ENCODE data around the gene TARS3. TPM values are rescaled to one million over a fixed set of nuclear protein-coding genes. Genes with fewer than 3 reads are reported as not detected.
"Not testable (repeated sequence)": the region's sequence is repeated elsewhere in the genome, so short reads cannot be mapped to it uniquely, and the experiment has no call there.

TARS3 gene
- total RNA-seq (ENCODE audit: low replicate concordance), result 10.0 and 12.1 TPM in 2 replicates

DNA sequence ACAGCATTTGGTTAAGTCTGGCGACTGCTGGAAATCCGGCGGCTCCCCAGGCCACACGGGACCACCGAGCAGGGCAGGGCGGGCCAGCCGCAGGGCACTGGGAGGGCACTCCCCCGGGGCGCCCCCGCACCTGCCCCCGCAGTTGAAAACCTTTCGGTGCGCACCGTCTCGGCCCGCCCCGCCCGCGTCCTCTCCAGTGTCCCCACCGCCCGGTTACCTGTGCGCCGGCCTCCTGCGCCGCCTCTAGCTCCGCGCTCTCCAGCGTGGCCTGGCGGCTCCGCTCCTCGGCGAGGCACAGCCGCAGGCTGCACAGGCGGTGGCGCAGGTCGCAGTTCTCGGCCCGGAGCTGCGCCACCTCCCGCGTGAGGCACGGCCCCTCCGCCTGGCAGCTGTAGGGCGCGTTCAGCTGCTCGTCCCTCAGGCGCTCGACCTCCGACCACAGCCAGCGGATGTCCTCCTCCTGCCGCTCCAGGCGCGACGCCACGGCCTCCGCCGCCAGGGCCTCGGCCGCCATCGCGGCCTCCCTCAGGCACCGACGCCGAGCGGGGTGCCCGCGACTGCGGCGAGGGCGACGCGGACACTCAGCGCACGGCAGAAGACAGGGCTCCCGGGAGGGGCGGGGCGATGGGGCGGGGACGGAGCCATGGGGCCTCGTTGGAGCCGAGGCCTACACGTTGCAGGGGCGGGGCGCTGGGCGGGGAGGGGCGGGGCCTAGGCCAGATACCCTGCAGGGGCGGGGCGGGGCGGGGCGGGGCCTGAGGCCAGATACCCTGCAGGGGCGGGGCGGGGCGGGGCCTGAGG lies at the start of gene TARS3:
TARS3 (minus strand) TSS at position 600 of the 801 bp plus-strand sequence; CDS start at position 514, 86 bp downstream.
- TF ChIP-seq, protein P1, sequence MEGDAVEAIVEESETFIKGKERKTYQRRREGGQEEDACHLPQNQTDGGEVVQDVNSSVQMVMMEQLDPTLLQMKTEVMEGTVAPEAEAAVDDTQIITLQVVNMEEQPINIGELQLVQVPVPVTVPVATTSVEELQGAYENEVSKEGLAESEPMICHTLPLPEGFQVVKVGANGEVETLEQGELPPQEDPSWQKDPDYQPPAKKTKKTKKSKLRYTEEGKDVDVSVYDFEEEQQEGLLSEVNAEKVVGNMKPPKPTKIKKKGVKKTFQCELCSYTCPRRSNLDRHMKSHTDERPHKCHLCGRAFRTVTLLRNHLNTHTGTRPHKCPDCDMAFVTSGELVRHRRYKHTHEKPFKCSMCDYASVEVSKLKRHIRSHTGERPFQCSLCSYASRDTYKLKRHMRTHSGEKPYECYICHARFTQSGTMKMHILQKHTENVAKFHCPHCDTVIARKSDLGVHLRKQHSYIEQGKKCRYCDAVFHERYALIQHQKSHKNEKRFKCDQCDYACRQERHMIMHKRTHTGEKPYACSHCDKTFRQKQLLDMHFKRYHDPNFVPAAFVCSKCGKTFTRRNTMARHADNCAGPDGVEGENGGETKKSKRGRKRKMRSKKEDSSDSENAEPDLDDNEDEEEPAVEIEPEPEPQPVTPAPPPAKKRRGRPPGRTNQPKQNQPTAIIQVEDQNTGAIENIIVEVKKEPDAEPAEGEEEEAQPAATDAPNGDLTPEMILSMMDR (IDR thresholded peaks at IDR 0.05; ENCODE audit: insufficient read depth, low read length), result no peak
- peak; percentile 77 for DNase-seq (ENCODE audit: low read depth)

DNA sequence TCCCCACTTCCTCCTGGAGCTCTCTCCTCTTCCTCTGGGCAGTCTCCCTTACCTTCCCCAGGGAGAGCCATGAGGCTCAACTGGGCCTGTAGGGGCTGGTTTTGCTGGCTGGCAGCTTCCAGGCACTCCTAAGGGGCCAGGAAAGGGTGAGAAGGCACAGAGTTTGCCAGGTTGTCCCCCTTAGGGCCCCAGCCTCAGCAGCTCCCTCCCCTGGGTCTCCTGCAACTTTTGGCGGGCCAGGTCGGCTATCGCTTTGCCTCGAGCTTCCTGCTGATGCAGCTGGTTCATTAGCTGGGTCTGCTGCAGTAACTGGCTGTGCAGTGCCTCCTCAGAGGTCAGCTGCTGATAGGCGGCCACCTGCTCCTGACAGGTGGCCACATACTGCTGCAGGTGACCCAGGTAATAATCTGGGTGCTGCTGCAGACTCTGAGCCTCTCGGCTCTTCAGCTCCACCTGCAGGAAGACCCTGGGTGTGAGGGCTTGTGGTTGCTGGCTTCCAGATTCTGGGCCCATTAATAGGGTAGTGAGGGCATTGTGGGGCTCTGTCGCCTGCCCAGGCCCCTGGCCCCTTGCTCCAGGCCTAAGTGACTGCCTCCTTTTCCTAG lies 49.3 kb upstream of the TARS3 start:
- H3K4me3 ChIP-seq (ENCODE audit: low read depth, low read length), result no peak overlapping the region
- no peak for DNase-seq (ENCODE audit: low read depth)
- TF ChIP-seq, protein P1 (IDR thresholded peaks at IDR 0.05; ENCODE audit: insufficient read depth, low read length), result peak; percentile 11

More for the DNA sequence above, at the start of gene TARS3:
- peak within 1 kb of the TSS; percentile 84 for H3K4me3 ChIP-seq (ENCODE audit: low read depth, low read length)

DNA sequence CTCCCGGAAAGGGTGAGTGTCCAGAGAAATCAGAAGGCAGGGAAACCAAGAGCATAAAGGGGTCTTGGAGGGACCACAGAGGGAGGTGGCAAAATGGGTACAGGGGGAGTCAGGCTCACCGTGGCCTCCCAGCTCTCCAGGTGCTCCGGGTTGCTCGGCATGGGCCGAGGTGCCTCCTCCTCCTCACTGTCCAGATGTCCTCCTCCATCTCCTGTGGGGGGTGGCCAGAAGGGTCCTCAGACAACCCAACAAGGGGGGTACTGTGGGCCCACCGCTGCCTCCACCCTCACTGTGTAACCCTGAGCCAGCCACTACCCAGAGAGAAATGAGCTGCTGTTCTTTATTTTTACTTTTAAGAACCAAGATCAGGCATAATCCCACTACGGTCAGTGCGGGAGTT lies 48.6 kb upstream of the TARS3 start:
- TF ChIP-seq, protein P1 (IDR thresholded peaks at IDR 0.05; ENCODE audit: insufficient read depth, low read length), result no peak
- DNase-seq (ENCODE audit: low read depth), result no peak
- H3K4me3 ChIP-seq (ENCODE audit: low read depth, low read length), result no peak overlapping the region

DNA sequence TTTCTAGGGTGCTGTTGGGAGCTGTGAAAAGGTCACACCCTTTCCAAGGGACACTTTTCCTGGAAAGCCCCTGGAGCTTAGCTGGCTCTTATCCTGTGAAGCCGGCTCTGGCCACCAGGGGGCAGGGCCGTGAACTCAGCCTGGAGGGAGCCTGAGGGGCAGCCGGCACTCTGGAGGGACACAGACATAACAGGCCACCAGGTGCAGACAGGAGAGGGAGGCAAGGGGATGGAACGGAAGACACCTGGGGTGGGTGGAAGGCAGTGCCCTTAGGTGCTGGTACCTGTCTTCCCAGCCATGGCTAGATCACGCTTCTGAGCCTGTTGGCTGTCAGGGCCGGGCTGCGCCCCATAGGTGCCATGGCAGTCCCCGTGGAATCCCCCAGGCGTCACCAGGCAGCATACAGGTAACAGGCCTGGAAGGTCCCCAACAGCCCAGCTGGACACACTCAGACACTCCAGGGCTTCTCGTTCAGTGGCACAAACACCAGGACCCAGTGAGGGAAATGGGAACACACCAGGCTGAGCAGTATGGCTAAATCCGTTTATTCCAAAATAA lies 42.9 kb upstream of the TARS3 start:
- DNase-seq (ENCODE audit: low read depth); H3K4me3 ChIP-seq (ENCODE audit: low read depth, low read length): not testable (repeated sequence)

DNA sequence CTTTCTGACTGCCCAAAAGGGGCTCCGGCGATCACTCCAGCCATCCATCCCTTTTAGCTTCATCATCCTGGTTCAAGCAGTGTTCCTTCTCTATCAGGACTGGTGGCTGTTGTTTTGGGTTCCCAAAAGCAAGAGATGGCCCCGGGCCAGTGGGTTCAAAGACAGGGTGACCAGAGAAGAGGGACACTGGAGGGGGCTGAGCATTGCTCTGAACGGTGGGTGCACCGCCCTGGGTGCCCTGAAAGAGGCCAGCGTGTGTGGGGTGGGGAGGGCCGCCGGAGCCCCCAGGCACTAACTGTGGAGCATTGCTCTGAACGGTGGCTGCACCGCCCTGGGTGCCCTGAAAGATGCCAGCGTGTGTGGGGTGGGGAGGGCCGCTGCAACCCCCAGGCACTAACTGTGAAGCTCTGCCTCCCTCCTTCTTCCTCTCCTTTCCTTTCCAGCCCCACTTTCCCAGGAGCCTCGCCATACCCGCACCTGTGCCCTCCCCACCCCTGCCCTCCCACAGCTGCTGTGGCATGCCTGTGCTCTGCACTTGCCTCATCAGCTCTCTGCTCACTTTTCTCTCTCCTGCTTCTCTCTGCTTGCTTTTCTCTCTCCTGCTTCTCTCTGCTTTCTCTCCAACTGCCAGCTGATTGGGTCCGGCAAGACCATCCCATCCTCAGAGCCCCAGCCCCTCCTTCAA lies 41.6 kb upstream of the TARS3 start:
- DNase-seq (ENCODE audit: low read depth), result no peak
- TF ChIP-seq, protein P1 (IDR thresholded peaks at IDR 0.05; ENCODE audit: insufficient read depth, low read length), result no peak
- no peak overlapping the region for H3K4me3 ChIP-seq (ENCODE audit: low read depth, low read length)

DNA sequence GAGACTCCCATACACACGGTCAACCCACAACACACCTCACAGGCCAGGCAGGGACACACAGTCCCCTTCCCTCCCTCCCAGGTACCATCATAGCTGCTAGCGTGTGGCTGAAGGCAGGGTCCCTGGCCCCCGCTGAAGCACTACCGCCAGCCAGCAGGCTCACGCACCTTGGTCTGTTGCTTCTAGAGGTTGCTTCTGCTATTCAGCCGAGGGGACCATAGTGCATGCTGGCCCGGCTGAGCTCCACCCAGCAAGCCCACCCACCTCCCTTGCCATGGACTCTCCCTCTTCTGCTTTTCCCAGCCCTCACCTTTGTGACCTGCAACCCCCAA lies 41.0 kb upstream of the TARS3 start:
- H3K4me3 ChIP-seq (ENCODE audit: low read depth, low read length); DNase-seq (ENCODE audit: low read depth): not testable (repeated sequence)

DNA sequence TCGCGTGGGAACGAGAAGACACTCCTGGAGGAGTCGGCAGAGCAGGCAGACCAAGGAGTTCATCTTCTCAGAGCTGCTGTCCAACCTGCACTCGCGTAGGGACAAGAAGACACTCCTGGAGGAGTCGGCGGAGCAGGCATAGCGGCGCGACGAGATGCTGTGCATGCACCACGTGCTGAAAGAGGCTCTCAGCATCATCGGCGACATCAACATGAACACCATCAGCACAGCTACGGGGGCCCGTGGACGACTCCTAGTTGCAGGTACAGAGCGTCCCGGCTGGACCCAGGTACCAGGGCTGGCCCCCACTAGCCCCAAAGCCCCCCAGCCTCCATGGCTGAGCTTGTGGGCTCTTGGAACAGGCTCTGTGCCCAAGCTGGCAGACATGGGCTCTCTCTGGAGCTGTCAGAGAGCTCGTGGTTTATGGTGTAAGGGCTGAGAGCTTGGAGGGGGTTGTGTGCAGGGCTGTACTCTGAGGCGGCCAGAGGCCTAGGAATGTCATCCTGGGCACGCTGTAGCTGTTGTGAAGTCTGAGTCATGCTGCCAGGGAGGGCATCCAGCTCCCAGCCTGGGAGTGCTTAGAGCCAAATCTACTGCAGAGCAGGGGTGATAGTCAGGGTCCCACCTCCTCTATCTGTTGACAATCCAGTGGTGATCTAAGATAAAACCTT lies 40.5 kb upstream of the TARS3 start:
- not testable (repeated sequence) for H3K4me3 ChIP-seq (ENCODE audit: low read depth, low read length); DNase-seq (ENCODE audit: low read depth)

DNA sequence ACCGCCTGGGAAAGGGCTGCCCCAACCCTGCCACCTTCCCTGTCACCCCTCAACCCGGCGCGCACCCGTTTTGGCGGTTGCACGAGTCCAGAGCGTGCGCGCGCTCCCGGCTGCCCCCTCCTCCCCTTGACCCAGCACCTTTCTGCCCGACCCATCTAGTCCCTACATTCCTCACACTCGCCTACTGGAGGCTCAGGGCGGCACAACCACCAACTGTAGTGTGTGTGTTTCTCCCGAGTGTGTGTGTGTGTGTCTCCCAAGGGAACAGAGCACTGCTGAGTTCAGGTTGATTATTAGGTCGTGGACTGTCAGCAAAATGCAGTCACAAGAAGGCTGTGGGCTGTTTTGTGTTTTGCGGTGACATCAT lies 22.4 kb upstream of the TARS3 start:
- DNase-seq (ENCODE audit: low read depth); H3K4me3 ChIP-seq (ENCODE audit: low read depth, low read length): not testable (repeated sequence)

DNA sequence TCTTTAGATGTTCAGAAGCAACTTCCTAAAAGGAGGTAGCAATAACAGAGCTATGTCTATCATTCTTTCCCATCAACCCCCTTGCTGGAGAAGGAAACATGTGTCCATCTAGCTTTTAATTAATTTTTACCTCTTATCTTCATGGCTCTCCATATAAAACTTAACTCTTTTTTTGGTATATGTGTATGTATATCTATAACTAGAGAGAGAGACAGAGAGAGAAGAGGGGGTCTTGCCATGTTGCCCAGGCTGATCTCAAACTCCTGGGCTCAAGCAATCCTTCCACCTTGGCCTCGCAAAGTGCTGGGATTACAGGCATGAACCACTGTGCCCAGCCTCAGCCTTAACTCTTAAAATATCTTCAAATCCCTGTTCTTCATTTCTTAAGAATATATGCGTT lies 10.6 kb upstream of the TARS3 start:
- H3K4me3 ChIP-seq (ENCODE audit: low read depth, low read length); DNase-seq (ENCODE audit: low read depth): not testable (repeated sequence)

Measured in fibroblast of the aortic adventitia (primary cell).